HUES64 (cell line): Measurements from ENCODE around the gene SPATA3.
"Not testable (repeated sequence)": the region's sequence is repeated elsewhere in the genome, so short reads cannot be mapped to it uniquely, and the experiment has no call there.

Experiments
- H3K27ac ChIP-seq: 2 replicates; pipeline ENCODE4 v1.7.0; 2013; ENCODE audit warnings: low read depth, low read length, inconsistent platforms
- H3K27me3 ChIP-seq: 2 replicates; pipeline ENCODE4 v1.6.1; 2013; ENCODE audit warnings: mild to moderate bottlenecking, low read length; ENCODE audit not compliant: insufficient read depth
- H3K36me3 ChIP-seq: 2 replicates; pipeline ENCODE4 v1.6.1; 2013; ENCODE audit warnings: mild to moderate bottlenecking, low read length; ENCODE audit not compliant: insufficient read depth
- H3K4me1 ChIP-seq: 2 replicates; pipeline ENCODE4 v1.6.1; 2013; ENCODE audit warnings: mild to moderate bottlenecking, low read length, moderate library complexity; ENCODE audit not compliant: insufficient read depth
- H3K4me3 ChIP-seq: 2 replicates; pipeline ENCODE4 v1.5.1; 2013; ENCODE audit warnings: mild to moderate bottlenecking, low read length, moderate library complexity
- H3K9ac ChIP-seq: 2 replicates; pipeline ENCODE4 v1.6.1; 2013; ENCODE audit warnings: mild to moderate bottlenecking, low read depth, low read length
- H3K9me3 ChIP-seq: 2 replicates; pipeline ENCODE4 v1.6.1; 2013; ENCODE audit warnings: low read depth, low read length; ENCODE audit not compliant: insufficient read depth
- WGBS: fragments of 150-250, 120-280 bp; methylation state at CpG from one replicate; pipeline ENCODE4 v1.1.7; 2013; ENCODE audit warnings: missing lambda C conversion rate; 5-methylcytosine and 5-hydroxymethylcytosine counted together

SPATA3 gene

GRCh38 chr2:230955163-230955737 is 40.7 kb upstream of the SPATA3 start:
- Histone ChIP-seq H3K27ac (peak overlapping the region; percentile 11; the same call in 1 of the 2 replicates), H3K27me3 (peaks cover 27% of the 10 kb centered on the region), H3K36me3 (no peaks in the 10 kb centered on the region), H3K9ac (no peak overlapping the region), H3K4me1 (peaks cover 15% of the 10 kb centered on the region), H3K4me3 (no peak overlapping the region), H3K9me3 (no peaks in the 10 kb centered on the region)
- WGBS = 81% methylated on average over 1 of the region's 1 CpG

GRCh38 chr2:230956827-230957755 is 38.8 kb upstream of the SPATA3 start:
- Histone ChIP-seq H3K9ac (peak overlapping the region; percentile 71), H3K9me3 (no peaks in the 10 kb centered on the region), H3K4me1 (peaks cover 15% of the 10 kb centered on the region), H3K27ac (no peak overlapping the region), H3K27me3 (peaks cover 27% of the 10 kb centered on the region), H3K36me3 (no peaks in the 10 kb centered on the region), H3K4me3 (peak overlapping the region; percentile 63)
- 9% methylated on average over 43 of the region's 43 CpGs for WGBS

GRCh38 chr2:230957756-230958391 is 38.0 kb upstream of the SPATA3 start:
- Histone ChIP-seq H3K4me3 (peak overlapping the region; percentile 63), H3K9ac (peak overlapping the region; percentile 71), H3K27ac (no peak overlapping the region), H3K9me3 (no peaks in the 10 kb centered on the region), H3K4me1 (peaks cover 15% of the 10 kb centered on the region), H3K36me3 (no peaks in the 10 kb centered on the region), H3K27me3 (peaks cover 27% of the 10 kb centered on the region)

- Histone ChIP-seq H3K27ac (no peak overlapping the region), H3K4me3 (no peak overlapping the region), H3K9ac (no peak overlapping the region), H3K36me3 (no peaks in the 10 kb centered on the region), H3K9me3 (no peaks in the 10 kb centered on the region), H3K4me1 (peaks cover 15% of the 10 kb centered on the region), H3K27me3 (peaks cover 27% of the 10 kb centered on the region)
- 92% methylated on average over 8 of the region's 8 CpGs for WGBS
Observed at GRCh38 chr2:230958820-230959756, 36.8 kb upstream of the SPATA3 start.

GRCh38 chr2:230960026-230960425 is 35.9 kb upstream of the SPATA3 start:
- peaks cover 15% of the 10 kb centered on the region for H3K4me1 ChIP-seq
- no peaks in the 10 kb centered on the region for H3K36me3 ChIP-seq
- 100% methylated on average over 1 of the region's 1 CpG for WGBS
- H3K9me3 ChIP-seq = no peaks in the 10 kb centered on the region
- no peak overlapping the region for H3K9ac ChIP-seq
- no peak overlapping the region for H3K4me3 ChIP-seq
- H3K27ac ChIP-seq = no peak overlapping the region
- H3K27me3 ChIP-seq = peaks cover 27% of the 10 kb centered on the region

GRCh38 chr2:230961091-230961491 is 34.8 kb upstream of the SPATA3 start:
- WGBS = 53% methylated on average over 3 of the region's 3 CpGs
- Histone ChIP-seq H3K36me3 (no peaks in the 10 kb centered on the region), H3K4me1 (peaks cover 15% of the 10 kb centered on the region), H3K27ac (no peak overlapping the region), H3K4me3 (no peak overlapping the region), H3K27me3 (peaks cover 27% of the 10 kb centered on the region), H3K9ac (no peak overlapping the region), H3K9me3 (no peaks in the 10 kb centered on the region)

GRCh38 chr2:230964136-230964730 is 31.7 kb upstream of the SPATA3 start:
- Histone ChIP-seq H3K4me3 (no peak overlapping the region), H3K9me3 (no peaks in the 10 kb centered on the region), H3K36me3 (no peaks in the 10 kb centered on the region), H3K27me3 (no peaks in the 10 kb centered on the region), H3K4me1 (no peaks in the 10 kb centered on the region), H3K27ac (no peak overlapping the region), H3K9ac (no peak overlapping the region)
- WGBS = 93% methylated on average over 36 of the region's 36 CpGs

- Histone ChIP-seq H3K36me3 (no peaks in the 10 kb centered on the region), H3K9me3 (no peaks in the 10 kb centered on the region), H3K27me3 (no peaks in the 10 kb centered on the region), H3K4me1 (no peaks in the 10 kb centered on the region), H3K4me3 (no peak overlapping the region), H3K9ac (no peak overlapping the region), H3K27ac (no peak overlapping the region)
- 89% methylated on average over 3 of the region's 3 CpGs for WGBS
Observed at GRCh38 chr2:230967113-230967512, 28.8 kb upstream of the SPATA3 start.

GRCh38 chr2:230968314-230968713 is 27.6 kb upstream of the SPATA3 start:
- H3K27ac ChIP-seq, H3K27me3 ChIP-seq, H3K9ac ChIP-seq, H3K4me1 ChIP-seq, H3K9me3 ChIP-seq, H3K36me3 ChIP-seq, H3K4me3 ChIP-seq: not testable (repeated sequence)
- 95% methylated on average over 6 of the region's 6 CpGs for WGBS

- no peaks in the 10 kb centered on the region for H3K27me3 ChIP-seq
- no peak overlapping the region for H3K9ac ChIP-seq
- WGBS = 88% methylated on average over 16 of the region's 16 CpGs
- no peak overlapping the region for H3K4me3 ChIP-seq
- no peaks in the 10 kb centered on the region for H3K9me3 ChIP-seq
- no peaks in the 10 kb centered on the region for H3K4me1 ChIP-seq
- no peaks in the 10 kb centered on the region for H3K36me3 ChIP-seq
- H3K27ac ChIP-seq = no peak overlapping the region
Observed at GRCh38 chr2:230968921-230969658, 26.8 kb upstream of the SPATA3 start.
